ENCODE data around the gene ACOXL. TPM values are rescaled to one million over a fixed set of nuclear protein-coding genes. Genes with fewer than 3 reads are reported as not detected.

ACOXL gene
- total and polyA plus RNA-seq, 9 of the 15 experiments (the other 6 are each of a cell fraction or from before 2014, with no cell fraction given) = 0.31 to 0.56 TPM; not detected in 7

DNA sequence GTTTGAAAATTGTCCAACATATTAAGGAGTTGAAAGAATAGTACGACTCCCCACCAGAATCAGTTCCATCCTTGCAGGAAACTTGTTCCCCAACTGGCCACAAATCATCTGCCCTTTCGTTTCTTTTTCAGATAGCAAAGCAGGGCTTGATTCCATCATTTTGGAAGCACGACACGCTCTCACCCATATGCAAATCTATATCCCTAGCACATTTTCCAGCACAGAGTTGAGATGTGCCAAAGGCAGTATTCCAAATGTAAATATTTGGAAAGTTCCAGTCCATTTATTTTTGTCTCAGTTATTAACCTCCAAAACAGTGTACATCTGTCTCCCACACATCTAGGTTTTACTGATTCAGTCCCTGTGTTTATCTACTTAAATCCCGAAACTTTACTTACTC, 259.5 kb downstream of the ACOXL start:
- no peak for FAIRE-seq
- no peak for ATAC-seq
- no peaks in the 10 kb centered on the region for H4K20me1 ChIP-seq (replicated peaks; ENCODE audit: control insufficient read depth, insufficient read depth, low read length)
- no peaks in the 10 kb centered on the region for H3K36me3 ChIP-seq (ENCODE audit: control insufficient read depth, insufficient read depth, low read length)
- in situ Hi-C loops (cut with MboI) (no loop called here), intact Hi-C loops (cut with micrococcal nuclease) (no loop called here)
- no peak for DNase-seq (ENCODE audit: extremely low read depth in 1 of 4, low spot score in 3 of 4)
- ChIA-PET CTCF (ENCODE audit: low intra/inter-chr PET ratio) (no interaction called here), POLR2A (no interaction called here)
- whole genome bisulfite sequencing (ENCODE audit: insufficient coverage, low coverage, missing lambda C conversion rate) = 1% methylated on average over 5 of the region's 5 CpGs
- no peak overlapping the region for H3K9ac ChIP-seq (ENCODE audit: insufficient read depth in 1 of 2, low read depth in 2 of 2, low read length in 2 of 2)
- H3K9me3 ChIP-seq (replicated peaks; ENCODE audit: control insufficient read depth, insufficient read depth, low read depth, low read length) = no peaks in the 10 kb centered on the region
- no peak overlapping the region for H2AFZ ChIP-seq (ENCODE audit: low read depth, low read length)
- no peaks in the 10 kb centered on the region for H3K79me2 ChIP-seq (ENCODE audit: control insufficient read depth, insufficient read depth, low read length)
- H3K27ac ChIP-seq (ENCODE audit: extremely low read depth, low read depth, low read length) = no peak overlapping the region
- H3K4me2 ChIP-seq (ENCODE audit: insufficient read depth, low read length) = no peak overlapping the region
- H3K4me1 ChIP-seq (replicated peaks in 1 of 2; ENCODE audit: control insufficient read depth in 2 of 2, insufficient read depth in 2 of 2, low read length in 2 of 2) = no peaks in the 10 kb centered on the region
- H3K9me1 ChIP-seq (ENCODE audit: control insufficient read depth, insufficient read depth, low read length) = no peaks in the 10 kb centered on the region
- peaks cover 5 to 7% of the 10 kb centered on the region in 2 experiments; a peak in 4 of 5 replicates for H3K27me3 ChIP-seq (ENCODE audit: control insufficient read depth in 2 of 2, insufficient read depth in 2 of 2, low read length in 2 of 2)
- BruUV-seq (replicated peaks) = no TSS peak
- TF ChIP-seq, protein P1, sequence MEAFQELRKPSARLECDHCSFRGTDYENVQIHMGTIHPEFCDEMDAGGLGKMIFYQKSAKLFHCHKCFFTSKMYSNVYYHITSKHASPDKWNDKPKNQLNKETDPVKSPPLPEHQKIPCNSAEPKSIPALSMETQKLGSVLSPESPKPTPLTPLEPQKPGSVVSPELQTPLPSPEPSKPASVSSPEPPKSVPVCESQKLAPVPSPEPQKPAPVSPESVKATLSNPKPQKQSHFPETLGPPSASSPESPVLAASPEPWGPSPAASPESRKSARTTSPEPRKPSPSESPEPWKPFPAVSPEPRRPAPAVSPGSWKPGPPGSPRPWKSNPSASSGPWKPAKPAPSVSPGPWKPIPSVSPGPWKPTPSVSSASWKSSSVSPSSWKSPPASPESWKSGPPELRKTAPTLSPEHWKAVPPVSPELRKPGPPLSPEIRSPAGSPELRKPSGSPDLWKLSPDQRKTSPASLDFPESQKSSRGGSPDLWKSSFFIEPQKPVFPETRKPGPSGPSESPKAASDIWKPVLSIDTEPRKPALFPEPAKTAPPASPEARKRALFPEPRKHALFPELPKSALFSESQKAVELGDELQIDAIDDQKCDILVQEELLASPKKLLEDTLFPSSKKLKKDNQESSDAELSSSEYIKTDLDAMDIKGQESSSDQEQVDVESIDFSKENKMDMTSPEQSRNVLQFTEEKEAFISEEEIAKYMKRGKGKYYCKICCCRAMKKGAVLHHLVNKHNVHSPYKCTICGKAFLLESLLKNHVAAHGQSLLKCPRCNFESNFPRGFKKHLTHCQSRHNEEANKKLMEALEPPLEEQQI (IDR thresholded peaks at IDR 0.05) = no peak
- TF ChIP-seq CBFA2T2 (conservative IDR thresholded peaks at IDR 0.05) (no peak), SRF (CRISPR knock-in tag; IDR thresholded peaks at IDR 0.05) (no peak), RCOR1 (IDR thresholded peaks at IDR 0.05; ENCODE audit: borderline replicate concordance in 1 of 2, low read depth in 2 of 2, low read length in 2 of 2) (no peak), IRF2 (CRISPR knock-in tag; IDR thresholded peaks at IDR 0.05) (no peak)
- no peak overlapping the region for H3K4me3 ChIP-seq

All from K562 (cell line).